NCI-H1092 treated with DMSO at 0.1 percent for 48 hours (cell line): ENCODE results near the gene SCUBE1.

Experiments
- DNase-seq: peaks from one replicate; lab custom pipeline; 2025; lab: John Stamatoyannopoulos, UW

Gene SCUBE1

DNA sequence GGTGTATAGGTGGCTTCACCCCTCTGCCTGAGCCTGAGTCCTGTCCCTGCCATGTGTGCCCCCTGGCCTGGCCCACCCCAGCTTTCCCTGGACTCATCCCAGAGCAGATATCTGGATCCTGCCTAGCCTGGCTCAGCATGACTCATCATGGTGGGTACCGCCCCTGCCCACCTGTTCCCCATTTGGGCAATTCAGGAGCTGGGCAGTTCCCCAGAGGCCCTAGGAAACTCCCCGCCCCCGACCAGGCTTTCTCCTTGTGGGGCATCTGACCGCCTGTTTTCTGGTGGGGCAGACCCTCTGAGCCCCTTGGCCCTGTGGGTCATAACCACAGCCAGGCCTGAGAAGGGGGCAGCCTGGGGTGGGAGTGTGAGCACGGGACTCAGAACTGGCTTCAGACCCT lies 187.4 kb downstream of the SCUBE1 start:
- DNase-seq: no peak

DNA sequence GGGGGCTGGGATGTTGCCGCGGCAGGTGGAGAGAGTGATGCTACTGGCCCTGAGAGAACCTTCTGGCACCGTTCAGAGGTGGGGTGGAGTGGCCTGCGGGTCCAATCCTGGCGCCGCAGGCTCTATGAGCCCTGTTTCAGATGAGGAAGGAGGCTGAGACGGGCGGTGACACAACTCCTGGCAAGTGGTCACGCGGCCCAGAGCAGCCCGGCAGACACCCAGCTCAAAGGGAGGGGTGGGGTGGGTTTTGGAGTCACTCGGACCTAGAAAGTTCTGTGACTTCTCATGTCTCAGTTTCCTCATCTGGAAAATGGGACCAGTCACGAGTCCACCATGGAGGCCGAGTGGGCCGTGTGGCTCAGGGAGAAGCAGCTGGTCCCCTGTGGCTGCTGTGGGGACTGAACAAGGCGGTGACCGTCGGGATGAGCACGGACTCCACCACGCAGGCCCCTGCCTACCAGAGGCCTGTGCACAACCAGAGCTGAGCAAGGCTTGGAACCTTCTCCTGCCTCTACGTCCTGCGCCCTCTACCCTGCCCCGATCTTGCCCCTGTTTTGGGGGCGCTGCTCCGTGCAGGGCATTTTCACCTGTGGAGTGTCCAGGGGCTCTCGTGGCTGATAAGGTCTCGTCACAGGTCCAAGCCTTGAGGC lies 188.2 kb downstream of the SCUBE1 start:
- no peak for DNase-seq

DNA sequence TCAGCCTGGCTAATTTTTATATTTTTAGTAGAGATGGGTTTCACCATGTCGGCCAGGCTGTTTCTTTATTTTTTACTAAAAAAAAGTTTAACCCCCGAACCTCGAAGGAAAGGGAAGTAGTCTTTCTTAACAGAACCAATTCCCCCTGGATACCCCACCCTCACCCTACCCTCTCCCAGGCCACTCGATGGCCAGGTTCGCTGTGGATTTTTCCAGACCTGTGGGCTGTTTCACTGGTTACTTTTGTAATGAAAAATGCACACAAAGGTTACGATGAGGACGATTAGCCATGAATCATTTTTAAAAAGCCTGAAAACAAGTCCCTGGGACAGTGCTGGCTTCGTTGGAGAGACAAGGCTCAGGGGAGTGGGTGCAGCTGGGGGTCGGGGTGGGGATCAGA lies 189.3 kb downstream of the SCUBE1 start:
- DNase-seq: no peak

DNA sequence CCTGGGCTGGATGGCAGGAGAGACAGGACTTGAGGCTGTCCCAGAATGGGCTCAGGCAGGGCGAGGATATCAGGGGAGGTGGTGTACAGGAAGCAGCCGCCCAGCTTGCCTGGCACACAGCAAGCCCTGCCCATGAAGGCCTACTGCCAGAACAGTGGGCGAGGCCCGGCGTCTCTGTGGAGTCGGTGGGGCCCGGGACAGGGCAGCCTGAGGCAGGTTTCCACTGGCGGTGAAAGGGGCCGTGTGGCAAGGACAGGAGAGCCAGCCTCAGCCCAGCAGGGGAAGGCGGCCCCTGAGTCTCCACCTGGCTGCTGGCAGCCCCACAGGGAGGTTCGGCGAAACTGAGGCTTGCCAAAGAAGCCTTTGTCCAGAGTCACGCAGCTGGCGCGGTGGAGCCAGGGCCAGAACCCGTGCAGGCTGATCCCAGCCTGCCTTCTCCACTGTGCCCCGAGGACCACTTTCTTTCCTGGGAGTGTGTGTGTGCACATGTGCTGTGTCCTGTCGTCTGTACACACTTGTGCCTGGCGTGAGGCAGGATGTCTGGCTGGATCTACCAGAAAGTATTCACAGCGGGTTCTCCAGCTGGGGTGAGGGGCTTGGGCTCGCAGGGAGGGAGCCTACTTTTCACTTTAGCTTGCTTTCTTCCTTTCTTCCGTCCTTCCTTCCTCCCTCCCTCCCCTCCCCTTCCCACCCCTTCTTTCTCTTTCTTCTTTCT lies 190.7 kb downstream of the SCUBE1 start:
- DNase-seq: no peak

DNA sequence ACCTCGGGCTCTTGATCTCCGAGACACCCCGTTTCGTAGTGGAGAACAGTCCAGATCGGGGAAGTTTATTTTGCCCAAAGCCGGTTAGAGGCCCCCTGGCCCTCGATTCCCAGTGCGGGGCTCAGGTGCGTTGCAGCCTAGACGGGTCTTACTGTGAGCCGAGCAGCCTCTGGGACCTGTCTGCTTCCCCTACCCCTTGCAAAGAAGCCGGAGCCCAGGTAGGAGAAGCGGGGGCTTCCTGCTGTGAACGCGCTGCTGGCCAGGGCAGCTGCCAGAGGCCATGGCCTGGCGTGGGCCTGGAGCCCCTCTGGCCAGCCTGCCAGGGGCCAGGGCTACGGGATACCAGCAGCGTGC lies 191.2 kb downstream of the SCUBE1 start:
- DNase-seq: no peak

DNA sequence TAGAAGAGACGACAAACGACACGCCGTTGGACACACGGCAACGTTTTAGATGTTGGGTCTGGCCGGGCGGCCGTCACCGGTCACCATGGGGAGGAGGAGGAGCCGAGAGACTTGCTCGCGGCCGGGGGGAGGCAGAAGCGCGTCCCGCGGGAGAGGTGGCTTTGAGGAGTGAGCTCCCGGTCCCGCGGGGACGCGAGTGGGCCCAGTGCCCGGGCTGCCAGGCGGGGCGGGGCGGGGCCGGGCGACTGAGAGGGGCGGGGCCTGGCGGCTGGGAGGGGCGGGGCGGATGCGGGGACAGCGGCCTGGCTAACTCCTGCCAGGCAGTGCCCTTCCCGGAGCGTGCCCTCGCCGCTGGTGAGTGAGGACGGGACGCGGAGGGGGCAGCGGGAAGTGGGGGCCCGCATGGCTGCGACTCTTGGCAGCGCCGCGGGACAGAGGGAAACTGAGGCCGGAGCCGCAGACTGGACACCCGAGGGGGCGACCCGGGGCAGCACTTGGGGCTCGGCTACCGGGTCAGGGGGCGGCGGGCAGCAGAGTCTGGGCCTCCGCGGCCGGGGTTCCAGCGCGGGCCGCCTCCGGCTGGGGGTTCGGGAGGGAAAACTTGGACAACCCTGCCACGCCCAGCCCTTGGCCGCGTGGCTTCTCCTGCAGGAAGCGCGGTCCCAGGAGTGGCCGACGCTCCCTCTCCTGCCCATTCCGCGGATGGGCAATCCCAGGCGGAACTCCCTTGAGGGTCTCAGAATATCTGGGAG lies 191.7 kb downstream of the SCUBE1 start, which contains the start of gene TSPO:
TSS of gene TSPO (plus strand) at position 309 of the 752 bp plus-strand sequence. CDS start 7,680 bp downstream, outside the sequence.
- DNase-seq: no peak

DNA sequence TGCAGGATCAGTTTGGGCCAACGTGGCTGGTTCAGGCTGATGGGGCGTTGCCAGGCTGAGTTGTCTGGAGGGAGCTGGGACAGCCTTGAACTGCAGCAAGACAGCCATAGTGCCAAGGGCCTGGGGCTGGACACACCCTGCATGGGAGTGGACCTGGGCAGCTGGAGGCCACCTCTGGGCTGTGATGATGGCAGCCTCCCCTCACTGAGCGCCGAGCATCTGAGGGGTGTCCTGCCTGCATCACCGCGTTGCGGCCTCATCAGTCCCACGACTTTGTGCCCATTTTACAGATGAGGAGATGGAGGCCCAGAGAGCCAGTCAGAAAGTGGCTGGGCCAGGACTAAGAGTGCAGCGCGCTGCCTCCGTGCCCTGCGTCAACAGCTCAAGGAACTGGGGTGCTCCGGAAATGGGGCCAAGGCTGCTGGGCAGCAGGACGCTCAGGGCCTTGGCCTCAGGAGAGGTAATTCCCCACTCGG lies 192.4 kb downstream of the SCUBE1 start:
- no peak for DNase-seq

DNA sequence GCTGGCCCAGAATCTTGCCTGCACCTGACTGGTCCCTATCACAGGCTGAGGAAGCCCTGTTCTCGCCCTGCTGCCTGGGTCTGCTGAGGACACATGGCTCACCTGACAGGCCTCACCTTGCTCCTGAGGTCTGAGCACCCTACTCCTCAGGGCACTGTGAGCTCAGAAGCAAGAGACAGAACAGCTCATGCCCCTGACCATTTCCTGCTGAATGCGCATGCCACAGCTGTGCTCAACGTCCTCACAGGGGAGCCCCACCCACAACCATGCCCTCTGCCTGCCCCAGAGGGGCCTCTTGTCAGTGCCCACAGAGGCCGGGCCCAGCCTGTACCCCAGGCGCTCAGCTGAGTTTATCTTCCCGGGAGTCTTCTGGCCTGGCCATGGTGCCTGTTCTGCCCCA lies 194.6 kb downstream of the SCUBE1 start:
- no peak for DNase-seq

DNA sequence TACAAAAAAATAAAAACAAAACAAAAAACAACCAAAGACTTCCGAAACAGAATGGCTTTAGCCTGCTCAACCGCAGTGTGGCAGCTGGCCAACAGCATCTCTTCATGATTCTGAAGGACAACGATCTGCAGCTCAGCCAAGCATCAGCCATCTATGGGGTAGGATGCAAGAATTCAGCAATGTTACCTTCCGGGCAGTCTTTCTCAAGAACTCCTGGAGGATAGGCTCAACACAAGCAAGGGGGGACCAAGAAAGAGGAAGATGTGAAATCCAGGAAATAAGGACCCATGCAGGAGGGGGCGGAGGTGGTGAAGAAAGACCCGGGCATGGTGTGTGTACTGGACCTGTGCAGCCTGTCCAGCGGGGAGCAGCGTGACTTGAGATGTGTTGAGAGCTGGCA lies 195.4 kb downstream of the SCUBE1 start:
- no peak for DNase-seq
